GM21360 (cell line): ENCODE results near the gene SNX7.

Experiments used
- ATAC-seq: cut with Tn5 transposase; IDR thresholded peaks from one replicate; pipeline ENCODE4 v1.9.1; 2021; ENCODE audit warnings: mild to moderate bottlenecking, moderate library complexity; ENCODE audit not compliant: unreplicated experiment

Gene SNX7

GRCh38 chr1:98763488-98764150, 102.1 kb downstream of the SNX7 start:
- no peak for ATAC-seq

- no peak for ATAC-seq
Observed at GRCh38 chr1:98764485-98764884, 103.0 kb downstream of the SNX7 start.

DNA sequence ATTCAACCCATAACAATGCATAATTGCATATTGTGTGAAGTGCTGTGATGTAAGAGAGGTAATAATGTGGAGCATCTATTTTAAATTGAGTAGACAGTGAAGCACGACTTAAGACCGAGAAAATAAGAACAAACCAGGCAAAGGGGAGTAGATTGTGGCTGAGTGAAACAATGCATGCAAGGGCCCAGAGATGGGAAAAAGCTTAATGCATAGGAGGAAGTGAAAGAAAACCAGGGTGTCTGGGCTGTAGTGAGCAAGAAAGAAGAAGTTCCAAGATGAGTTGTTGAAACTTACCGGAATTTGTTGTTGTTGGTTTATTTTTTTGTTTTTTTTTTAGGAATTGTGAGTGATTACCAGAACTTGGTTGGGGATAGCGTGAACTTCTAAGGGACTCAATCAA, 104.7 kb downstream of the SNX7 start:
- peak; percentile 91 for ATAC-seq

DNA sequence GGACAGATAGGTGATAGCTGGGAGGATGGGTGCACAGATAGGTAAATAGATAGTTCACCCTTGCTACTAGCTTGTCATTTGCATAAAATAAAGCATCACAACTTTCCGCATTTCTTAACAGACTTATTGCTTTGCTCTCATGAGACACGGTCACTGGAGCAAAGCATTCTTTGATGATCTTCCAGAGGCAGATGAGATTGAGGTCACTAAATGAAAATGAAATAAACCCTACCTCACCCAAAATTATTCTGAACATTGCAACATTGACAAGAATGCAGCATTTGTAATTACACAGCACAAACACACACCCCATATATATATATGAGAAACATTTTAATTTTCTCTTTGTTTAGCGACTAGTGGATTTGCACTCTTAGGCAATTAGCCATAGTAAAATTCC, 107.6 kb downstream of the SNX7 start:
- no peak for ATAC-seq

GRCh38 chr1:98781906-98782305, 120.4 kb downstream of the SNX7 start:
- ATAC-seq = no peak

DNA sequence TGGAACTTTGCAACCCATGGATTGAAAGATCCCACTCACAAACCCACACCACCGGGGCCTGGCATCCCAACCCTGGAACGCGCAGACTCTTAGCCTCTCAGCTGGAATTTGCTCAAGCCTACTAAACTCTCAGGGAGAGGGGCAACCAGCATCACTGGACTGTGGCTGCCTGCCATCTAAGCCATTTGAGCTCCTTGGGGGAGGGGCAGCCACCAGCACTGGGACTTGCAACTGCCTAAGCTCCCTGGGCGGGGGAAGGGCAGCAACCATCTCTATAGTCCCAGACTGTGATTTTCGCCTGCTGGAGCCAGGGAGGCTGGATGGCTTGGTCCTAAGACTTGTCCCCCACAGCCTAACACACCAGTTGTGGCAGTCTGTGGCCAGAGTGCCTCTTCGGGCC, 122.3 kb downstream of the SNX7 start:
- ATAC-seq = no peak

DNA sequence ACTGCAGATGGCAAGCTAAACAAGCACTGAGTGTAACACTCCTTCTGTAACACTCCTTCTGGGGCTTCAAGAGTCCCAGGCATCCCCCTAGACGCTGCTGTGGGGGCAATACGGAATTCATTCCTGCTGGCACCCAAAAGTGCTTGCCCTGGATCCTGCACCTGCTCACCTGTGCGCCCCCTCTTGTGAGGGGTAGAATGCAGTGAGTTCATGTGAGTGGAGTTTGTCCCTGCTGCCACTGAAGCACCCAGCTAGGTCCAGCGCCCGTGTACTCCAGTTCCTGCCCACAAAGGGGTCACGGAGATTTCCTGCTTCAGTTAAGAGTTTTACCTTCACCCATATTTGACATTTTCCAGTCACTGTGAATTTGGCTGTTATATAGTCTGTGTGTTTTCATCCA, 130.0 kb downstream of the SNX7 start:
- no peak for ATAC-seq

GRCh38 chr1:98792123-98792522, 130.6 kb downstream of the SNX7 start:
- no peak for ATAC-seq

- no peak for ATAC-seq
Observed at GRCh38 chr1:98793136-98793535, 131.6 kb downstream of the SNX7 start.

DNA sequence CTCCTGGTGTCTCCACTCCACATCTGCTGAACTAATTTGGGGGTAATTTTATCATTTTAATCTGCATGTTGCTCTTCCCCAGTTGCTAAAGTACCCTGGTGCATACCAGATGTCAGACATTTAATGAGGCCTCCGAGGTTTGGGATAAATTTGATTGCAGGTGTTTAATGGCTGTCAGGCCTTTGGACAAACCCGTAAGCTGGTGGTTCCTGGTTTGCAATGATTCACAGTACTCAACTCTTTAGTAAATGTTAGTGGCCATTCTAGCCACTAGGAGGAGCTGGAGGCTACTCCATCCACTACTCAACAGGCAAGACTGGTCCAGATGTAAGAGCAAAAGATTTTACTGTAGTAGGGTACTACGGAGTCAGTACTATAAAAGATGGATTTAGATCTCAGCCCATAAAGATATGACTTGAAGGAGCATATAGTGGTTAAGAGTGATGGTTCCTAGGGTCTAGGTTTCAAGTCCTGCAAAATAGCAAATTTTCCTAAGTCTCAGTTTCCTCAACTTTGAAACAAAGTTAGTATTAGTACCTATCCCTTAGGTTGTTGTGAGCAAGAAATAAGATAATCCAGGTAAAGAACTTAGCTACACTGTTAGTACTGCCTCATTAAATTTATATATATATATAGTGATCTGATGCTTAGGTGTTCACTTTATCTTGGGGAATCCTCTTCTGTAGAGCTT, 132.8 kb downstream of the SNX7 start:
- ATAC-seq = peak; percentile 99

GRCh38 chr1:98796049-98796448, 134.5 kb downstream of the SNX7 start:
- no peak for ATAC-seq

DNA sequence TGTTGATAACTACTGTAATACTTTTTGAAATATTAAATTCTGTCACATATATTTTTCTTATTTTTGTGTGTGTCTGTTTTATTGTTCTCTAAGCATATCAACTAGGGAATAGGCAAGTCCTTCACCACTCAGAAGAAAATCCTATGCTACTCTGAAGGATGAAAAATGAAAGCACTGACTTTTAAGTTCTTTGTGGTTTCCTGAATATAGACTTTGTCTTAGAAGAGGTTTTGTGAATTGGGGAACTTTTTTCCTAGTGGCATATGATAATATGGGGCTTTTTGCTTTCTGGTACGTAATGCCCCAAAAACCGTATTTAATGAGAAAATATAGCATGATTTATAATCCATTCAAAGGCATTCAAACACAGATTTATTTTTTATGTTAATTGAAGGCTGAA, 136.0 kb downstream of the SNX7 start:
- no peak for ATAC-seq
